ENCODE results near the gene PPARGC1A.

Gene PPARGC1A

DNA sequence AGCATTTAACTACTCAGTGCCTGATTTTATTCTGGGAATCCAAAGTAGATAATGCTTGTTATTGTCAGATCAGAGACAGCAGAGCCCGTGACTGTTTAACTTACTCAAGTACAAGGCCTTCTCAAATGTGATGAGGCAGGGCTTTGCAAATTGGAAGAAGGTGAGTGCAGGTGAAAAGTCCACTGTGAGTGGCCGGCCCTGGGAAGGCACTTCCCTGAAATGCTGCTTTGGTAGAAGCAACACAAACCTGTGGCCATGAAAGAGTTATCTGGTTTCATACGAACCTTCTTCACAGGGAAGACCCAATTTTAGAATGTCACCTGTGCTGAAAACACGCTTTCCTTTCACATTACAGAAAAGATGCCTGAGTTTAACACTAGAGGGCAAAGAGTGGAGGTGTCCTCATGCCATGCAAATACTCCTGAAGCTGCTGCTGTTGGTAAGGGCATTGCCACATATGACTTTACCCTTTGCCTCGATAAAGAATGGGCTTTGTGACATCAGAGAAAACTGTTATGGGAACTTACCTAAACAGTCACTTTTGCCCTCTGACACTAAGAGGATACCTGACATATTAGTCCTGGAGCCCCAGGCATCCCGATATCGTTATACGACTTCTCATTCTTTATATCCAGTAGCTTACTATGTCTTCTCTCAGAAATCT lies 8.0 kb downstream of the PPARGC1A start:
- no peak for DNase-seq (ENCODE audit: low read depth)

GRCh38 chr4:23881052-23881501 lies 8.8 kb downstream of the PPARGC1A start:
- no peak for DNase-seq (ENCODE audit: low read depth)

DNA sequence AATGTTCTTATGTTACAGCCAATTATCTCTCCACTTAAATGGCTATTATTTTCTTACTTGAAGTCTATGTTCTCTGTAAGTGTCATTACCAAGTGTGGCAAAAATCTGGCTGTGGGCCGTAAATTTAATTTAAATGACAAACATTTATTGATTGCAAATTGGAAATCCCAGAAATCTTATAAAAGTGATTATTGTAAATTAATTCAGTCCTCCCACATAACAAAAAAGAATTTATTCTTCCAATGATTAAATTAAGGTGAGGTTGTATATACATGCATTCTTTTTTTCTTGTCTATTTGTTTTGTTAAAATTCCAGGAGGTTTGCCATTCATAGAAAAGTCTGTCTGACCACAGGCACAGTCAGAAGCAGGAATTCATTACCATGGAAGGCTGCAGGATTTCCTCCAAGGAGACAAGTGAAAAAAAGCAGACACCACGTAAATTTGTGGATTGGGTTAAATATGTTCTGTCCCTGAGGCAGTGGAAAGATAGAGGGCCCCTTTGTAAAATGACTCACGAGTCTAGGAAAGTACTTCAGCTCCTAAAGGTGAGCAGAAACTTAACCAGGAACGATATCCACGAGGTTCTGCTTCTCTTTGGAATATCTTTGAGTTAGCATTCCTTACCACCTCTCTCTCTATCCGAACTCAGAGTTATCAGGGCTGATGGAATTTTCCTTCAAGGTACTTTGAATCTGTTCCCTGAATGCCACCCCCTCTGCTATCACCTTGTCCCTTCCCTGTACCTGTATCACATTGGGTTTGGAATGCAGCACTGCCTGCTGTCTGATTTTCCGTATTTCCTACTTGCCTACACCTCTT lies 10.7 kb downstream of the PPARGC1A start:
- DNase-seq (ENCODE audit: low read depth), result no peak

DNA sequence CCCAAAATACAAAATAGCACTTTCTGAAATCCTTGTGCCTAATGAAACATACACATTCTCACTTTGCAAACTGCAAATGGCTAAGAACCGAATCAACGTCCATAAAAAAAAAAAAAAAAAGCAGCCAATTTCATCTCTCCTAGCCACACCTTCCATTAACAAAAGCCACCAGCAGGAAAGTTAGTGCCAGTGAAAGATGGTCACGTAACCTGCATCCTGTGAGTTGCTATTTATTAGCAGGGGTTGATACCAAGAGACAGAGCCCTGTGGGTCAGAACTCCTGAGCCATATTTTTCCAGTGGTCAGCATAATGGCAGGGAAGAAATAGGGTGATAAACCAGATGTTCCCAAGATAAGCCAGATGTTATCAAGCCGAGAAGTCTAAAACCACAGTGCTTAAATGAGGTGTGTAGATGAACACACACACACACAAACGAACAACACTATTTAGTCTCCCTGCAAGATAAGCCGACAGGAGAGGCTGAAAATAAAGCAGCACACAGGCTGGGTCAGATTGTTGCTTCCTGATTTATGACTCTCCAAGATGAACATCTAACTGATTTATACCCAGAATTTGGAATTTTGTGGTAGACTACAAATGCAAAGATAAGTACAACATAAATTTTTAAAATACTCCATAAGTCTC lies 11.5 kb downstream of the PPARGC1A start:
- no peak for DNase-seq (ENCODE audit: low read depth)

- no peak for DNase-seq (ENCODE audit: low read depth)
Observed at GRCh38 chr4:23877758-23878229, 12.1 kb downstream of the PPARGC1A start.

DNA sequence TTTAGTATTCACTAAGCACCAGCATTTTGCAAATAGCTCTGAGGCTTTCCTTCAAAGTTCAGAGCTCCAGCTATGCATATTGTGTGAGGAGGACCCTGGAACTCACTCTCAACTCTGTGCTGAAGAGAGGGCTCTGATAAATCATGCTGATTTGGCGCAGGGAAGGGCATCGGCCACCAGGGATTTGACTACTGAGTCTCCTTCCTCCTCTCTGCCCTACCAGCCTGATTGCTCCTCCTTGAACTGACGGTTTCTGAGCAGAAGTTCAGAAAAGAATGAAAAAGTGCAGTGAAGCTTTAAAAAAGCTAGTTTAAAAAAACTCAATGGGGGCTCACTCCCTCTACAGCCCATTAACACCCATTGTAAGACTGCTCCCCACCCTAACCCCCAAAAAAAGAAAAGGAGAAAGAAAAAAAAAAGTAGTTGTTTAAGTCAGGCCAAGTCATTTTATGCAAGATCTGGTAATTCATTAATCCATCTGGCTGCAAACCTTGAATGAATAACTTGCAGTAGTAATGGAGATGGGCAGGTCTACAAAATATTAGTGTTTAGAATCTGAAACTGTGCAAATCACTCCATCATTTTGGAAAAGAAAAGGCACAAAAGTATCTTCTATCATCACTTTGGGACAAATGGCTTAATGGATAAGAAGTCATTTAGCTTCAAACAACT lies 13.3 kb downstream of the PPARGC1A start:
- DNase-seq (ENCODE audit: low read depth), result no peak

GRCh38 chr4:23875317-23875716 lies 14.5 kb downstream of the PPARGC1A start:
- no peak for DNase-seq (ENCODE audit: low read depth)

DNA sequence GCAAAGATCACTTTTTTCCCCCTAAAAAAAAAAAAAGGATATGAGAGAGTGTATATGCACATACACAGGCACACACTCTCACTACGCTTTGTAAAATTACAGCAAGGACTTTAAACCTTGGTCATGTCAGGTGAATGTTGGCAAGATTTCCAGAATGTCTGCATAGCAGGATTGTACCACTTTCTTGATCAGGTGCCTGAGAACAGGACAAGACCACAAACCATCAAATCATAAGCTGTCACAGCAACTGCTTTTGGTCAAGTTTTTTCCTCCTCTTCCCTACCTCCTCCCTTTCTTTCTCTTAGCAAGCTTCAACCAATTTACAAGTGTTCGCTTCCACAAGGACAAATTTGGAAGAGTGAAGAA lies 15.3 kb downstream of the PPARGC1A start:
- DNase-seq (ENCODE audit: low read depth), result no peak

DNA sequence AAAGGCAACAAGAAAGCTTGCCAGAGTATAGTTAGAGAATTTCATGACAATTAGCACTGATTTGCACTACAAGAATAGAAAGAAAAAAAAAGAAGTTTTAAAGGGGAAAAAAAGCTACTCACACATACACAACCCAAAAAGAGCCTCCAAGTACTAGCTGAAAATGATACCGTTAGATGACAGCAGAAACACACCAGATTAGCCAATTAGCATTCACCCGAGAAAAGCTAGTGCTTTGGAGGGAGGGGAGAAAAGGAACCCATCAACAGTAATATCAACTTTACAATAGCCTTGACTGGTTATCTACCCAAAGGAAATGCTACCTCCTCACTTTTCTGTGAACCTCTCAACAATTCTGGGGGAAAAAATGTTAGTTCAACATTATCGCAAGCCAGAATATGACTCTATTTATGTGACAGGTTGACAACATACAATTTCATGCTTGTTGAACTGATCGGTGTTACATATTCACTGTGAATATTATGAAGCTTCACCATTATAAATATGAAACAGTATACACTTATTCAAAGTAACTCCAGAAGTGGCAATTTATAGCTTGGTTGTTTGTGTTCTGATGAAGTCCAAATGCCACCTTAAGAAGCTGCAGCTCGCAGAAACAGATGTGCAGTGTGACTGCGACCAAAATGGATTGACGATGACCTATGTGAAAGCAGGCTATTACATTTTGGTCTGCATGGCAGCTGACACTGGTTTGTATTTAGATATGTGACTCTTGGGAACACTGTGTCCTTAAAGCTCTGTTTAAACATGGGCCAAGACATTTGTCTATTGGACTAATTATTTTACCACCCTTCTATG lies 15.9 kb downstream of the PPARGC1A start:
- no peak for DNase-seq (ENCODE audit: low read depth)

- no peak for DNase-seq (ENCODE audit: low read depth)
Observed at GRCh38 chr4:23871426-23871825, 18.4 kb downstream of the PPARGC1A start.

DNA sequence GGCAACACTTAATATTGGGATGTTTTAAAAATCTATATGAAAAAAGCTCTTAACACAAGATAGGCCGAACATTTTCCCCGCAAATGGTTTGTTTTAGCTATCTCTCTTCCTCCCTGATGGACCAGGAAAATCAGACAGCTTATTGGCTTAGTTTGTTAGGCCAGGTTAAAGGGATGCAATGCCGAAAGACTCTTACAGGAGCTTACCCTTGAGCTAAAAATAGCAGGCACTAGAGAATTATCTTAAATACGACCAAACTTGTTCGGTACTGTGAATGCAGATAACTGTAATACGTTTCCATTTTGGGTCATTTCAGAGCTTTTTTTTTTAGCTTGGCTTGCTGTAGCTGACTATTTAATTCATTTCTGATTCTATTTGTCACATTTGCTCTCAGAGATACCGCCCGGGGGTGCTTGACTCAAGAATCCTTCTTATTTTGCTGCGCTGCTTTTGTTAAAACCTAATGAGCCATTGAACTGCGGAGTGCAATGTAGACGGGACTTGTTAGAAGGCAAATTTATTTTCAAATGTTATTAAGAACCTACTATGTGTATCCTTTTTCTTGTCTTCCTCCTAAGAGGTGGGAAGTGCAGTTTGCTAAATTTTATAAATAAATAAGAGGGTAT lies 23.3 kb downstream of the PPARGC1A start:
- no peak for DNase-seq (ENCODE audit: low read depth)

- no peak for DNase-seq (ENCODE audit: low read depth)
Observed at GRCh38 chr4:23861897-23862296, 27.9 kb downstream of the PPARGC1A start.

DNA sequence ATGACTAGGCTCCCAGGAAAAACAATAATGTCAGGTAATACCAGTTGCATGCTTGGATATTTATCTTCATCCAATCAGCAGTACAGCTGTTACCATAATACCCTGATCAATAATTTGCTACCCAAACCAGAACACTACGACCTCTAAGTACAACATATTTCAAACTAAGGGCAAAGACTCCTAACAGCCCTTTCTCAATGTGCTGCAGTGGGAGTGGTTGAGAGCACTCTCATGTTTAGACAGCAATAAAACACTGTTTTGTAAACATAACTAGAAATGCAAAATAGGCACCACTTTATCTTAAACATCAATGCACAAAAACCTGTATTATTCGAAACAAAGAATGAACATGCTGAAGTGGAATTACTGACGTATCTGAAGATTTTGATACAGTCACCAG lies 28.9 kb downstream of the PPARGC1A start:
- DNase-seq (ENCODE audit: low read depth), result no peak

- DNase-seq (ENCODE audit: low read depth), result no peak
Observed at GRCh38 chr4:23857367-23857959, 32.4 kb downstream of the PPARGC1A start.

DNA sequence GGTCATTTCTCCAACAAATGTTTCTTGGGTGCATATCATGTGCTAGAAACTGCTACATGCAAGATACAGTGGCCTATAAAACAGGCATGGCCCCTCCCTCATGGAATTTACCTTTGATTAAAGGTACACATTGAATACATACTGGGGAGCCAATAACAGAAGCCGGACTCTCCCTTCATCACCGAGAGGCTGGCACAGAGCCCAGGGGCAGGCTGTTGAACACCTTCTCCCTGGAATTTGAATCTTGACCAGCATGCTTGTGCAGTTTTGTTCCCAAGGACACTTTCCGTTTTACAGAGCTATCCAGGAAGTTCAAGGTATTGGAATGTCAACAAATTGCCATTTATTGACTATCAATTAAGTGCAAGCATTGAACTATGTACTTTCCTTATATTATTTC lies 33.2 kb downstream of the PPARGC1A start:
- DNase-seq (ENCODE audit: low read depth), result no peak

GRCh38 chr4:23855912-23856605 lies 33.8 kb downstream of the PPARGC1A start:
- DNase-seq (ENCODE audit: low read depth), result no peak

- DNase-seq (ENCODE audit: low read depth), result no peak
Observed at GRCh38 chr4:23853986-23854660, 35.7 kb downstream of the PPARGC1A start.

- DNase-seq (ENCODE audit: low read depth), result no peak
Observed at GRCh38 chr4:23851464-23851863, 38.4 kb downstream of the PPARGC1A start.

- no peak for DNase-seq (ENCODE audit: low read depth)
Observed at GRCh38 chr4:23847158-23847557, 42.7 kb downstream of the PPARGC1A start.
